Measurements from ENCODE around the gene STAT1. TPM values are rescaled to one million over a fixed set of nuclear protein-coding genes. Genes with fewer than 3 reads are reported as not detected.
A peak's percentile ranks its signal among the peaks of the same experiment; 100 is the strongest.

STAT1 gene
- total and polyA plus RNA-seq, 9 of the 15 experiments (the other 6 are each of a cell fraction or from before 2014, with no cell fraction given) = 8.7 to 34.4 (median 26.8) TPM

- no peak for TF ChIP-seq ZFX (CRISPR knock-in tag; IDR thresholded peaks at IDR 0.05)
- no peak for TF ChIP-seq EZH2 (IDR thresholded peaks at IDR 0.05; ENCODE audit: borderline replicate concordance, low read depth, low read length)
- no peak for TF ChIP-seq MYBL2 (IDR thresholded peaks at IDR 0.05; ENCODE audit: low read depth)
- TF ChIP-seq MYBL2 (CRISPR knock-in tag; IDR thresholded peaks at IDR 0.05; ENCODE audit: borderline replicate concordance) = no peak
- TF ChIP-seq ZNF3 (CRISPR knock-in tag; IDR thresholded peaks at IDR 0.05) = no peak
- TF ChIP-seq ARID2 (IDR thresholded peaks at IDR 0.05) = 0 out of 2 replicates have a peak, but pooled peaks have one; percentile 23
- TF ChIP-seq SMARCA4 (IDR thresholded peaks at IDR 0.05) = no peak
- no peak for TF ChIP-seq PCBP2 (IDR thresholded peaks at IDR 0.05; ENCODE audit: low read depth, low read length, poor library complexity, severe bottlenecking)
- TF ChIP-seq ZNF717 (CRISPR knock-in tag; IDR thresholded peaks at IDR 0.05) = no peak
- peak; percentile 46; the same call in 1 of the 2 replicates for TF ChIP-seq REST (IDR thresholded peaks at IDR 0.05; ENCODE audit: borderline replicate concordance)
- TF ChIP-seq REST (CRISPR knock-in tag; IDR thresholded peaks at IDR 0.05; ENCODE audit: low read depth) = no peak
Measured at GRCh38 chr2:191030521-191031154, 16.7 kb upstream of the STAT1 start (continued).

Data from K562 (cell line).